ENCODE results near the gene ST7. TPM values are rescaled to one million over a fixed set of nuclear protein-coding genes. Genes with fewer than 3 reads are reported as not detected.

ST7 gene
- total RNA-seq, 1 donor = 19.9 TPM

- no peak overlapping the region for H3K4me3 ChIP-seq (ENCODE audit: insufficient read depth, low read length)
- TF ChIP-seq CTCF (IDR thresholded peaks at IDR 0.05; ENCODE audit: extremely low read depth, low read depth, low read length) = no peak
- DNase-seq (ENCODE audit: insufficient read length, low spot score, missing footprints) = no peak
Observed at GRCh38 chr7:117082647-117083046, 129.3 kb downstream of the ST7 start.

GRCh38 chr7:117083648-117084047, 130.3 kb downstream of the ST7 start:
- TF ChIP-seq CTCF (IDR thresholded peaks at IDR 0.05; ENCODE audit: extremely low read depth, low read depth, low read length) = no peak
- DNase-seq (ENCODE audit: insufficient read length, low spot score, missing footprints) = no peak
- Histone ChIP-seq H3K79me2 (ENCODE audit: insufficient read depth, low read length) (peaks cover 26% of the 10 kb centered on the region), H3K27ac (ENCODE audit: low read depth, low read length) (no peak overlapping the region), H3K4me1 (ENCODE audit: insufficient read depth, low read length) (no peaks in the 10 kb centered on the region), H2AFZ (ENCODE audit: low read length) (no peak overlapping the region), H3K4me3 (ENCODE audit: insufficient read depth, low read length) (no peak overlapping the region), H3K27me3 (ENCODE audit: insufficient read depth, low read length) (no peaks in the 10 kb centered on the region), H3K36me3 (ENCODE audit: insufficient read depth, low read length) (no peaks in the 10 kb centered on the region), H4K20me1 (ENCODE audit: insufficient read depth, low read length) (peaks cover 3% of the 10 kb centered on the region), H3K9me3 (ENCODE audit: low read depth, low read length) (no peaks in the 10 kb centered on the region), H3K4me2 (ENCODE audit: insufficient read depth, low read length) (no peak overlapping the region)

More at GRCh38 chr7:117082647-117083046, 129.3 kb downstream of the ST7 start:
- H3K9me3 ChIP-seq (ENCODE audit: low read depth, low read length) = no peaks in the 10 kb centered on the region
- H3K36me3 ChIP-seq (ENCODE audit: insufficient read depth, low read length) = no peaks in the 10 kb centered on the region
- H3K79me2 ChIP-seq (ENCODE audit: insufficient read depth, low read length) = peaks cover 23% of the 10 kb centered on the region
- no peaks in the 10 kb centered on the region for H3K27me3 ChIP-seq (ENCODE audit: insufficient read depth, low read length)
- H2AFZ ChIP-seq (ENCODE audit: low read length) = no peak overlapping the region
- H3K4me1 ChIP-seq (ENCODE audit: insufficient read depth, low read length) = no peaks in the 10 kb centered on the region
- H3K27ac ChIP-seq (ENCODE audit: low read depth, low read length) = no peak overlapping the region
- no peak overlapping the region for H3K4me2 ChIP-seq (ENCODE audit: insufficient read depth, low read length)
- peaks cover 5% of the 10 kb centered on the region for H4K20me1 ChIP-seq (ENCODE audit: insufficient read depth, low read length)

- Histone ChIP-seq H2AFZ (ENCODE audit: low read length) (no peak overlapping the region), H4K20me1 (ENCODE audit: insufficient read depth, low read length) (peaks cover 3% of the 10 kb centered on the region), H3K4me1 (ENCODE audit: insufficient read depth, low read length) (no peaks in the 10 kb centered on the region), H3K27ac (ENCODE audit: low read depth, low read length) (no peak overlapping the region), H3K79me2 (ENCODE audit: insufficient read depth, low read length) (peaks cover 21% of the 10 kb centered on the region), H3K9me3 (ENCODE audit: low read depth, low read length) (no peaks in the 10 kb centered on the region), H3K36me3 (ENCODE audit: insufficient read depth, low read length) (no peaks in the 10 kb centered on the region), H3K4me2 (ENCODE audit: insufficient read depth, low read length) (no peak overlapping the region), H3K27me3 (ENCODE audit: insufficient read depth, low read length) (no peaks in the 10 kb centered on the region), H3K4me3 (ENCODE audit: insufficient read depth, low read length) (no peak overlapping the region)
- TF ChIP-seq CTCF (IDR thresholded peaks at IDR 0.05; ENCODE audit: extremely low read depth, low read depth, low read length) = no peak
- DNase-seq (ENCODE audit: insufficient read length, low spot score, missing footprints) = no peak
Observed at GRCh38 chr7:117084286-117084685, 131.0 kb downstream of the ST7 start.

GRCh38 chr7:117085275-117085674, 132.0 kb downstream of the ST7 start:
- DNase-seq (ENCODE audit: insufficient read length, low spot score, missing footprints) = no peak
- H3K4me3 ChIP-seq (ENCODE audit: insufficient read depth, low read length) = no peak overlapping the region
- H3K79me2 ChIP-seq (ENCODE audit: insufficient read depth, low read length) = peaks cover 21% of the 10 kb centered on the region
- H3K27me3 ChIP-seq (ENCODE audit: insufficient read depth, low read length) = no peaks in the 10 kb centered on the region
- peaks cover 3% of the 10 kb centered on the region for H4K20me1 ChIP-seq (ENCODE audit: insufficient read depth, low read length)
- H3K9me3 ChIP-seq (ENCODE audit: low read depth, low read length) = no peaks in the 10 kb centered on the region
- no peak overlapping the region for H3K27ac ChIP-seq (ENCODE audit: low read depth, low read length)
- no peaks in the 10 kb centered on the region for H3K36me3 ChIP-seq (ENCODE audit: insufficient read depth, low read length)
- TF ChIP-seq CTCF (IDR thresholded peaks at IDR 0.05; ENCODE audit: extremely low read depth, low read depth, low read length) = no peak
- H3K4me2 ChIP-seq (ENCODE audit: insufficient read depth, low read length) = no peak overlapping the region
- H2AFZ ChIP-seq (ENCODE audit: low read length) = no peak overlapping the region
- H3K4me1 ChIP-seq (ENCODE audit: insufficient read depth, low read length) = no peaks in the 10 kb centered on the region

Data from osteoblast (primary cell).